HepG2 (cell line): ENCODE results near the gene PARN. TPM values are rescaled to one million over a fixed set of nuclear protein-coding genes. Genes with fewer than 3 reads are reported as not detected.
A peak's percentile ranks its signal among the peaks of the same experiment; 100 is the strongest.

Experiments
- CEBPB ChIP-seq: IDR thresholded peaks from 2 replicates; pipeline ENCODE4 v1.6.1; 2011; ENCODE audit warnings: low read depth, low read length, improper control_type of control experiment, borderline replicate concordance
- ELF4 ChIP-seq: sonication (generic); formaldehyde crosslinking; IDR thresholded peaks from 2 replicates; pipeline ENCODE4 v1.5.0; 2020; ENCODE audit warnings: missing genetic modification reagents, mild to moderate bottlenecking, moderate library complexity, borderline replicate concordance
- FOXO1 ChIP-seq: sonication (generic); formaldehyde crosslinking; IDR thresholded peaks from 2 replicates; pipeline ENCODE4 v1.4.0; 2020; ENCODE audit warnings: missing genetic modification reagents
- HDAC1 ChIP-seq: sonication (generic); formaldehyde crosslinking; IDR thresholded peaks from 2 replicates; pipeline ENCODE4 v1.5.1; 2020; ENCODE audit warnings: mild to moderate bottlenecking, missing genetic modification reagents
- HIC2 ChIP-seq: sonication (generic); formaldehyde crosslinking; IDR thresholded peaks from 2 replicates; pipeline ENCODE4 v1.9.0; 2022; ENCODE audit warnings: low read depth, missing genetic modification reagents
- IKZF5 ChIP-seq: IDR thresholded peaks from 2 replicates; pipeline ENCODE4 v1.6.1; 2018; ENCODE audit warnings: missing genetic modification reagents, mild to moderate bottlenecking, missing compliant biosample characterization
- LBX2 ChIP-seq: sonication (generic); formaldehyde crosslinking; IDR thresholded peaks from 2 replicates; pipeline ENCODE4 v1.5.0; 2020; ENCODE audit warnings: missing genetic modification reagents, mild to moderate bottlenecking, borderline replicate concordance
- MAF1 ChIP-seq: sonication (generic); formaldehyde crosslinking; IDR thresholded peaks from 2 replicates; pipeline ENCODE4 v1.5.0; 2020; ENCODE audit warnings: missing genetic modification reagents, borderline replicate concordance
- MIER3 ChIP-seq: IDR thresholded peaks from 2 replicates; pipeline ENCODE4 v1.6.1; 2016; ENCODE audit warnings: missing compliant biosample characterization, borderline replicate concordance
- PBX3 ChIP-seq: sonication (generic); formaldehyde crosslinking; IDR thresholded peaks from 2 replicates; pipeline ENCODE4 v1.8.1; 2023; ENCODE audit warnings: missing genetic modification reagents, inconsistent platforms, borderline replicate concordance
- RFX1 ChIP-seq: fragments of 450-650 bp; IDR thresholded peaks from 2 replicates; pipeline ENCODE4 v1.6.1; 2017
- SMC3 ChIP-seq: IDR thresholded peaks from 2 replicates; pipeline ENCODE4 v1.6.1; 2011; ENCODE audit warnings: low read length, improper control_type of control experiment
- SOX13 ChIP-seq, 3 experiments: fragments of 450-650 bp in 1 of 3; sonication (generic) in 1 of 3; formaldehyde crosslinking in 1 of 3; IDR thresholded peaks in 2 of 3; conservative IDR thresholded peaks in 1 of 3; 2 replicates each; pipeline versions ENCODE4 v1.5.0 to v1.6.1; 2016 to 2020; ENCODE audit warnings: antibody characterized with exemption in 1 of 3, mild to moderate bottlenecking in 1 of 3, missing compliant biosample characterization in 1 of 3, missing genetic modification reagents in 1 of 3, moderate library complexity in 1 of 3
- TFDP2 ChIP-seq: sonication (generic); formaldehyde crosslinking; IDR thresholded peaks from 2 replicates; pipeline ENCODE4 v1.4.0; 2020; ENCODE audit warnings: missing genetic modification reagents
- ZNF264 ChIP-seq: sonication (generic); formaldehyde crosslinking; IDR thresholded peaks from 2 replicates; pipeline ENCODE4 v1.4.0; 2020; ENCODE audit warnings: missing genetic modification reagents
- ZNF362 ChIP-seq: sonication (generic); formaldehyde crosslinking; IDR thresholded peaks from 2 replicates; pipeline ENCODE4 v1.4.0; 2020; ENCODE audit warnings: missing genetic modification reagents, mild to moderate bottlenecking, borderline replicate concordance
- ZNF562 ChIP-seq: sonication (generic); formaldehyde crosslinking; IDR thresholded peaks from 2 replicates; pipeline ENCODE4 v1.8.0; 2022; ENCODE audit warnings: missing genetic modification reagents, borderline replicate concordance
- ZNF710 ChIP-seq: sonication (generic); formaldehyde crosslinking; IDR thresholded peaks from 2 replicates; pipeline ENCODE4 v1.5.0; 2020; ENCODE audit warnings: mild to moderate bottlenecking, missing genetic modification reagents, borderline replicate concordance
- ZNF792 ChIP-seq: IDR thresholded peaks from 2 replicates; pipeline ENCODE4 v1.6.1; 2016
- polyA plus RNA-seq, 8 experiments: library from polyadenylated mRNA; depleted of rRNA in 3 of 8; stranded (reverse) in 7 of 8; unstranded in 1 of 8; fragments of >200 nt; fragmentation: Illumina TruSeq in 4 of 8; extraction: Trizol in 4 of 8; gene quantifications; 2 replicates each; pipeline versions ENCODE4 v1.2.1 to v1.2.3, GENCODE V29; 2011 to 2016; ENCODE audit warnings: low read depth in 4 of 8, missing spikeins in 1 of 8, mixed read lengths in 1 of 8; ENCODE audit not compliant: insufficient read depth in 1 of 8
- total RNA-seq, 5 experiments: library from RNA; depleted of rRNA; stranded (reverse); fragments of >200 nt; fragmentation: Illumina TruSeq; extraction: Trizol; gene quantifications; 2 replicates each; pipeline ENCODE4 v1.2.3, GENCODE V29; 2016; ENCODE audit warnings: low read depth in 1 of 5

PARN gene
- total and polyA plus RNA-seq, 2 of the 13 experiments (the other 11 are each of a cell fraction or from before 2014, with no cell fraction given): 13.3 to 47.6 TPM

- TF ChIP-seq PBX3 (CRISPR knock-in tag) (0 out of 2 replicates have a peak, but pooled peaks have one; percentile 82), TFDP2 (peak; percentile 91), LBX2 (peak; percentile 50; the same call in 1 of the 2 replicates), SOX13 (IDR thresholded peaks at IDR 0.05) (no peak; the same call in 1 of the 2 replicates), SOX13 (CRISPR knock-in tag; conservative IDR thresholded peaks at IDR 0.05 in 1 of 2, IDR thresholded peaks at IDR 0.05 in 1 of 2) (peak in 1 of 2 experiments; percentile 43; a peak in 2 of 4 replicates), ZNF362 (CRISPR knock-in tag) (peak; percentile 82; the same call in 1 of the 2 replicates), MIER3 (no peak), ZNF264 (0 out of 2 replicates have a peak, but pooled peaks have one; percentile 39), SMC3 (no peak), FOXO1 (CRISPR knock-in tag) (peak; percentile 81), MAF1 (CRISPR knock-in tag) (peak; percentile 75; the same call in 1 of the 2 replicates), ZNF562 (CRISPR knock-in tag) (no peak), HIC2 (CRISPR knock-in tag) (no peak), ELF4 (CRISPR knock-in tag) (peak; percentile 89), ZNF710 (peak; percentile 79), CEBPB (peak; percentile 87; the same call in 1 of the 2 replicates), ZNF792 (CRISPR knock-in tag) (peak; percentile 63; the same call in 1 of the 2 replicates), HDAC1 (CRISPR knock-in tag) (peak; percentile 99), RFX1 (no peak), IKZF5 (CRISPR knock-in tag) (peak; percentile 88)
Measured at GRCh38 chr16:14629919-14630619, at the start of gene PARN (continued).
